ENCODE results near the gene SMIM36.

- TF ChIP-seq, protein P1, sequence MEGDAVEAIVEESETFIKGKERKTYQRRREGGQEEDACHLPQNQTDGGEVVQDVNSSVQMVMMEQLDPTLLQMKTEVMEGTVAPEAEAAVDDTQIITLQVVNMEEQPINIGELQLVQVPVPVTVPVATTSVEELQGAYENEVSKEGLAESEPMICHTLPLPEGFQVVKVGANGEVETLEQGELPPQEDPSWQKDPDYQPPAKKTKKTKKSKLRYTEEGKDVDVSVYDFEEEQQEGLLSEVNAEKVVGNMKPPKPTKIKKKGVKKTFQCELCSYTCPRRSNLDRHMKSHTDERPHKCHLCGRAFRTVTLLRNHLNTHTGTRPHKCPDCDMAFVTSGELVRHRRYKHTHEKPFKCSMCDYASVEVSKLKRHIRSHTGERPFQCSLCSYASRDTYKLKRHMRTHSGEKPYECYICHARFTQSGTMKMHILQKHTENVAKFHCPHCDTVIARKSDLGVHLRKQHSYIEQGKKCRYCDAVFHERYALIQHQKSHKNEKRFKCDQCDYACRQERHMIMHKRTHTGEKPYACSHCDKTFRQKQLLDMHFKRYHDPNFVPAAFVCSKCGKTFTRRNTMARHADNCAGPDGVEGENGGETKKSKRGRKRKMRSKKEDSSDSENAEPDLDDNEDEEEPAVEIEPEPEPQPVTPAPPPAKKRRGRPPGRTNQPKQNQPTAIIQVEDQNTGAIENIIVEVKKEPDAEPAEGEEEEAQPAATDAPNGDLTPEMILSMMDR (IDR thresholded peaks at IDR 0.05; ENCODE audit: insufficient read depth, low read length, poor library complexity, severe bottlenecking), result no peak
- TF ChIP-seq EZH2phosphoT487 (conservative IDR thresholded peaks at IDR 0.05; ENCODE audit: low read length), result no peak
Observed at GRCh38 chr17:55555772-55556171, 44.5 kb upstream of the SMIM36 start.

All from SU-DHL-6 (cell line).